OCI-LY7 (cell line): ENCODE data around the gene GAK. TPM values are rescaled to one million over a fixed set of nuclear protein-coding genes. Genes with fewer than 3 reads are reported as not detected.

Source experiments
- BruUV-seq: library from RNA; stranded (reverse); fragments of 400-500 nt; replicated peaks from 2 replicates; lab custom pipeline; 2021; lab: Mats Ljungman, UMichigan
- CTCF ChIA-PET: fragments of 300-600 bp; sonication (Branson Sonifier 250); formaldehyde crosslinking; loops from one replicate; lab custom pipeline; 2022; ENCODE audit warnings: antibody characterized with exemption; ENCODE audit not compliant: unreplicated experiment; lab: Charles Lee
- POLR2A ChIA-PET: fragments of 300-600 bp; sonication (Branson Sonifier 250); formaldehyde crosslinking; loops from one replicate; lab custom pipeline; 2022; ENCODE audit warnings: antibody characterized with exemption; lab: Charles Lee
- DNase-seq: peaks from one replicate; pipeline ENCODE4 v3.0.0-alpha.2; 2015; ENCODE audit warnings: low spot score
- H2AFZ ChIP-seq: fragments of 200-600 bp; sonication (generic), shearing (Covaris generic); 2 replicates; pipeline ENCODE4 v1.6.1; 2014; ENCODE audit warnings: mild to moderate bottlenecking, antibody characterized with exemption, low read length, moderate library complexity
- H3K27ac ChIP-seq: fragments of 200-600 bp; sonication (generic); 2 replicates; pipeline ENCODE4 v1.5.1; 2014; ENCODE audit warnings: mixed run types, low read depth, mild to moderate bottlenecking, moderate library complexity, low read length, inconsistent platforms; ENCODE audit not compliant: poor library complexity, severe bottlenecking
- H3K36me3 ChIP-seq: fragments of 200-600 bp; sonication (generic); 2 replicates; pipeline ENCODE4 v1.6.1; 2014; ENCODE audit warnings: mild to moderate bottlenecking, antibody characterized with exemption, low read length, moderate library complexity, mixed read lengths; ENCODE audit not compliant: insufficient read depth
- H3K4me1 ChIP-seq: fragments of 200-600 bp; sonication (generic); 2 replicates; pipeline ENCODE4 v1.5.1; 2014; ENCODE audit warnings: mild to moderate bottlenecking, low read length; ENCODE audit not compliant: insufficient read depth, poor library complexity, severe bottlenecking
- H3K4me2 ChIP-seq: fragments of 200-600 bp; sonication (generic); 2 replicates; pipeline ENCODE4 v1.6.1; 2014; ENCODE audit warnings: mild to moderate bottlenecking, low read length
- H3K4me3 ChIP-seq: fragments of 200-600 bp; sonication (generic); 2 replicates; pipeline ENCODE4 v1.5.1; 2014; ENCODE audit warnings: mild to moderate bottlenecking, low read depth, low read length; ENCODE audit not compliant: poor library complexity, severe bottlenecking
- H3K79me2 ChIP-seq: fragments of 200-600 bp; sonication (generic); 2 replicates; pipeline ENCODE4 v1.6.1; 2016; ENCODE audit warnings: low read depth, mild to moderate bottlenecking, low read length, moderate library complexity, mixed read lengths; ENCODE audit not compliant: insufficient read depth
- H3K9me2 ChIP-seq: fragments of 200-600 bp; sonication (generic); 2 replicates; pipeline ENCODE4 v1.6.1; 2016; ENCODE audit warnings: mild to moderate bottlenecking, low read length, mixed read lengths; ENCODE audit not compliant: insufficient read depth
- H3K9me3 ChIP-seq: fragments of 200-600 bp; sonication (generic); 2 replicates; pipeline ENCODE4 v1.6.1; 2014; ENCODE audit warnings: mild to moderate bottlenecking, mixed run types, low read length, mixed read lengths
- H4K20me1 ChIP-seq: fragments of 200-600 bp; sonication (generic); 2 replicates; pipeline ENCODE4 v1.6.1; 2014; ENCODE audit warnings: mild to moderate bottlenecking, antibody characterized with exemption, low read length, moderate library complexity, mixed read lengths; ENCODE audit not compliant: insufficient read depth
- EZH2phosphoT487 ChIP-seq: fragments of 200-600 bp; sonication (generic); IDR thresholded peaks from 2 replicates; pipeline ENCODE4 v1.6.1; 2018; ENCODE audit warnings: low read depth, borderline replicate concordance, mild to moderate bottlenecking, mixed run types, antibody characterized with exemption, low read length, moderate library complexity, mixed read lengths
- intact Hi-C: fragments of 100-400 bp; cut with micrococcal nuclease; formaldehyde crosslinking; loops from one replicate; pipeline ENCODE4 v1.10.0; 2022; ENCODE audit not compliant: unreplicated experiment
- total RNA-seq, 2 experiments: library from RNA; depleted of rRNA in 1 of 2; stranded (reverse); fragments of >200 nt in 1 of 2; shearing (Covaris generic) in 1 of 2; gene quantifications; 2 replicates each; pipeline ENCODE4 v1.2.3, GENCODE V29; 2014 to 2022
- TF ChIP-seq, protein P1 (sequence below): fragments of 200-600 bp; sonication (generic); conservative IDR thresholded peaks from 2 replicates; pipeline ENCODE4 v1.5.1; 2014; ENCODE audit warnings: mild to moderate bottlenecking, antibody characterized with exemption, low read length, moderate library complexity, mixed read lengths

GAK gene
- total RNA-seq, 2 experiments from 2014 or later: 86.1 to 107 TPM

DNA sequence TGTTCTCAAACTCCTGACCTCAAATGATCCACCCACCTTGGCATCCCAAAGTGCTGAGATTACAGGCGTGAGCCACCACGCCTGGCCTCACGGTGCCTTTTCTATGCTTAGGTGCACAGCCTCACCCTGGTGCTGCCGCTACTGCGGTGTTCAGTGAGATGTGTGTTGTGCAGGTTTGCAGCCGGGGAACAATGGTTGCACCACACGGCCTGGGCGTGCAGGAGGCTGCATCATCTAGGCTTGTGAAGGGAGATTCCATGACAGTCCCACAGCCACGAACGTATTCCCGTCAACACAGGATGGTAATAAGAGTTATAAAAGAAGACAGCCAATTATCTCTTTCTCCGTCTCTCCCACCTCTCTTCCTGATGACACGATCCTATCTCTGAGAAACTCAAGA is 128.2 kb downstream of the GAK start:
- TF ChIP-seq, protein P1, sequence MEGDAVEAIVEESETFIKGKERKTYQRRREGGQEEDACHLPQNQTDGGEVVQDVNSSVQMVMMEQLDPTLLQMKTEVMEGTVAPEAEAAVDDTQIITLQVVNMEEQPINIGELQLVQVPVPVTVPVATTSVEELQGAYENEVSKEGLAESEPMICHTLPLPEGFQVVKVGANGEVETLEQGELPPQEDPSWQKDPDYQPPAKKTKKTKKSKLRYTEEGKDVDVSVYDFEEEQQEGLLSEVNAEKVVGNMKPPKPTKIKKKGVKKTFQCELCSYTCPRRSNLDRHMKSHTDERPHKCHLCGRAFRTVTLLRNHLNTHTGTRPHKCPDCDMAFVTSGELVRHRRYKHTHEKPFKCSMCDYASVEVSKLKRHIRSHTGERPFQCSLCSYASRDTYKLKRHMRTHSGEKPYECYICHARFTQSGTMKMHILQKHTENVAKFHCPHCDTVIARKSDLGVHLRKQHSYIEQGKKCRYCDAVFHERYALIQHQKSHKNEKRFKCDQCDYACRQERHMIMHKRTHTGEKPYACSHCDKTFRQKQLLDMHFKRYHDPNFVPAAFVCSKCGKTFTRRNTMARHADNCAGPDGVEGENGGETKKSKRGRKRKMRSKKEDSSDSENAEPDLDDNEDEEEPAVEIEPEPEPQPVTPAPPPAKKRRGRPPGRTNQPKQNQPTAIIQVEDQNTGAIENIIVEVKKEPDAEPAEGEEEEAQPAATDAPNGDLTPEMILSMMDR: no peak
- no peak for TF ChIP-seq EZH2phosphoT487
- ChIA-PET CTCF (no interaction called here), POLR2A (no interaction called here)
- Histone ChIP-seq H2AFZ (no peak overlapping the region), H3K9me3 (peaks cover 22% of the 10 kb centered on the region; the same call in 1 of the 2 replicates), H3K27ac (no peak overlapping the region), H3K4me1 (peaks cover 5% of the 10 kb centered on the region), H3K4me3 (no peak overlapping the region), H4K20me1 (no peaks in the 10 kb centered on the region), H3K4me2 (no peak overlapping the region), H3K9me2 (no peaks in the 10 kb centered on the region), H3K36me3 (peaks cover 5% of the 10 kb centered on the region; the same call in 1 of the 2 replicates), H3K79me2 (no peaks in the 10 kb centered on the region)
- no peak for DNase-seq
- no TSS peak for BruUV-seq
- intact Hi-C loops: no loop called here

DNA sequence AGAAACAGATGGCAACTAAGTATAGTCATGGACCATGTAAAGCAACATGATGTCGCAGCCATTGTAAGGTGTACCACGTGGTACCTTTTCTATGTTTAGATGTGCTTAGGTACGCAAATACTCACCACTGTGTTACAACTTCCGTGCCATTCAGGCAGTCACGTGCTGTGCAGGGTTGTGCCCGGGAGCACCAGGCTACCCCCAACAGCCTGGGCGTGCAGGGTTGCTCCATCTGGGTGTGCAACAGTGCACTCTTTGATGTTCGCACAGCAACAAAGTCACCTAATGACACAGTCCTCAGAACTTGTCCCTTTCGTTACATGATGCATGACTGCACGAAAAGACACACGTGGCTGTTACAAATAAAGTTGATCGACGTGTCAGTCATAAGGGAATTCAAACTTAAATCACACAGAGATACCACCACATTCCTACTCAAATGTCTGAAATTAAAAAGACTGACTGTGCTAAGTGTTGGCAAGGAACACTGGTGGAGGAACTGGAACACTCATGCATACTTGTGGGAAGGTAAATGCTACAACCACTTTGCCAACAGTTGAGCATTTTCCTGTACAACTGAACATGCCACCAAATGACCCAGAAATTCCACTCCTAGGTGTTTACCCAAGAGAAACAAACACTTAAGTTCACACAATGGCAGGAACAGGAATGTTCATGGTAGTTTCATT is 130.5 kb downstream of the GAK start:
- ChIA-PET CTCF (no interaction called here), POLR2A (no interaction called here)
- no peak overlapping the region for H3K27ac ChIP-seq
- peaks cover 5% of the 10 kb centered on the region; the same call in 1 of the 2 replicates for H3K36me3 ChIP-seq
- BruUV-seq: no TSS peak
- DNase-seq: no peak
- no peaks in the 10 kb centered on the region for H4K20me1 ChIP-seq
- H3K9me3 ChIP-seq: peaks cover 22% of the 10 kb centered on the region; the same call in 1 of the 2 replicates
- H3K4me1 ChIP-seq: peaks cover 26% of the 10 kb centered on the region
- H3K4me3 ChIP-seq: no peak overlapping the region
- TF ChIP-seq, protein P1: no peak
- TF ChIP-seq EZH2phosphoT487: no peak
- H3K79me2 ChIP-seq: no peaks in the 10 kb centered on the region
- intact Hi-C loops: no loop called here
- H2AFZ ChIP-seq: no peak overlapping the region
- no peaks in the 10 kb centered on the region for H3K9me2 ChIP-seq
- no peak overlapping the region for H3K4me2 ChIP-seq

Other genes starting within 250 kb of the GAK start
- not detected in 2 replicates for gene SLC49A3, start 243.2 kb downstream of the GAK start, total RNA-seq (2014; rRNA removed; shearing (Covaris generic))
- gene SLC49A3, start 243.2 kb downstream of the GAK start, total RNA-seq (2022): not detected in 2 replicates
- gene PCGF3, start 226.5 kb downstream of the GAK start, total RNA-seq (2014; rRNA removed; shearing (Covaris generic)): 33.8 and 43.7 TPM in 2 replicates
- gene PCGF3, start 226.5 kb downstream of the GAK start, total RNA-seq (2022): 45.9 and 50.2 TPM in 2 replicates
- gene CPLX1, start 106.2 kb downstream of the GAK start, total RNA-seq (2014; rRNA removed; shearing (Covaris generic)): 0.25 and 0.57 TPM in 2 replicates
- gene CPLX1, start 106.2 kb downstream of the GAK start, total RNA-seq (2022): 0.21 and 0.28 TPM in 2 replicates
- 7.1 and 12.5 TPM in 2 replicates for gene TMEM175, start 144 bp upstream of the GAK start, total RNA-seq (2014; rRNA removed; shearing (Covaris generic))
- 31.9 and 33.1 TPM in 2 replicates for gene TMEM175, start 144 bp upstream of the GAK start, total RNA-seq (2022)
- gene DGKQ, start 41.3 kb upstream of the GAK start, total RNA-seq (2014; rRNA removed; shearing (Covaris generic)): 8.6 and 11.3 TPM in 2 replicates
- gene DGKQ, start 41.3 kb upstream of the GAK start, total RNA-seq (2022): 13.0 and 15.2 TPM in 2 replicates
- gene IDUA, start 54.7 kb upstream of the GAK start, total RNA-seq (2014; rRNA removed; shearing (Covaris generic)): 9.3 and 15.7 TPM in 2 replicates
- 10.4 and 12.3 TPM in 2 replicates for gene IDUA, start 54.7 kb upstream of the GAK start, total RNA-seq (2022)
- gene SLC26A1, start 61.1 kb upstream of the GAK start, total RNA-seq (2014; rRNA removed; shearing (Covaris generic)): not detected in 2 replicates
- 0.30 TPM in 1 of 2 replicates, not detected in the other for gene SLC26A1, start 61.1 kb upstream of the GAK start, total RNA-seq (2022)
- 1.4 and 1.8 TPM in 2 replicates for gene FGFRL1, start 79.3 kb upstream of the GAK start, total RNA-seq (2014; rRNA removed; shearing (Covaris generic))
- 2.7 and 3.1 TPM in 2 replicates for gene FGFRL1, start 79.3 kb upstream of the GAK start, total RNA-seq (2022)
- not detected in 2 replicates for gene RNF212, start 181.2 kb upstream of the GAK start, total RNA-seq (2014; rRNA removed; shearing (Covaris generic))
- gene RNF212, start 181.2 kb upstream of the GAK start, total RNA-seq (2022): not detected in 2 replicates
- 4.7 and 8.4 TPM in 2 replicates for gene SPON2, start 240.3 kb upstream of the GAK start, total RNA-seq (2014; rRNA removed; shearing (Covaris generic))
- gene SPON2, start 240.3 kb upstream of the GAK start, total RNA-seq (2022): 33.3 and 35.3 TPM in 2 replicates